ENCODE data around the gene PTGIR.

PTGIR gene

GRCh38 chr19:46614114-46614722 lies 10.7 kb downstream of the PTGIR start:
- DNase-seq: peak; percentile 38 to 57

GRCh38 chr19:46613525-46613924 lies 11.4 kb downstream of the PTGIR start:
- no peak for DNase-seq

GRCh38 chr19:46611776-46612175 lies 13.1 kb downstream of the PTGIR start:
- DNase-seq: no peak

- DNase-seq: no peak
These were observed 13.8 kb downstream of the PTGIR start for GRCh38 chr19:46610851-46611770.

GRCh38 chr19:46610413-46610775 lies 14.5 kb downstream of the PTGIR start:
- DNase-seq: no peak

GRCh38 chr19:46609511-46610412 lies 15.1 kb downstream of the PTGIR start:
- DNase-seq: no peak

GRCh38 chr19:46608581-46609345 lies 16.1 kb downstream of the PTGIR start:
- no peak for DNase-seq

GRCh38 chr19:46608178-46608577 lies 16.7 kb downstream of the PTGIR start:
- no peak for DNase-seq

GRCh38 chr19:46607448-46607841 lies 17.4 kb downstream of the PTGIR start:
- no peak for DNase-seq

- DNase-seq: no peak
These were observed 18.0 kb downstream of the PTGIR start for GRCh38 chr19:46606681-46607447.

GRCh38 chr19:46606019-46606418 lies 18.9 kb downstream of the PTGIR start:
- DNase-seq: no peak

GRCh38 chr19:46605356-46605821 lies 19.5 kb downstream of the PTGIR start:
- DNase-seq: no peak

GRCh38 chr19:46604781-46605355 lies 20.0 kb downstream of the PTGIR start:
- no peak for DNase-seq

GRCh38 chr19:46603752-46604231 lies 21.1 kb downstream of the PTGIR start:
- DNase-seq: no peak

GRCh38 chr19:46603195-46603637 lies 21.7 kb downstream of the PTGIR start:
- no peak for DNase-seq

- no peak for DNase-seq
These were observed 22.3 kb downstream of the PTGIR start for GRCh38 chr19:46602392-46603194.

GRCh38 chr19:46601318-46602224 lies 23.3 kb downstream of the PTGIR start, which contains the start of gene CALM3:
TSS of gene CALM3 (plus strand) at chr19:46601330. CDS start at chr19:46601435, 105 bp downstream.
- no peak for DNase-seq

GRCh38 chr19:46600384-46601317 lies 24.2 kb downstream of the PTGIR start:
- DNase-seq: peak; percentile 96 to 98
